ENCODE measurements around the gene MTAP.

Gene MTAP

GRCh38 chr9:21812415-21812814 is 10.0 kb downstream of the MTAP start:
- Histone ChIP-seq H3K9me3 (no peaks in the 10 kb centered on the region), H3K4me3 (no peak overlapping the region), H3K27me3 (ENCODE audit: low read depth) (no peaks in the 10 kb centered on the region), H3K36me3 (replicated peaks) (peaks cover 47% of the 10 kb centered on the region), H3K4me1 (no peaks in the 10 kb centered on the region)
- in situ Hi-C loops (cut with MboI; ENCODE audit: low sequenced_read_pairs), result loop anchor here (10.0 kb wide), 3 partner anchors 182 to 642 kb away; partner anchors contain the start of genes CDKN2A and CDKN2B-AS1
- no peak for DNase-seq (ENCODE audit: low spot score in 2 of 2)

GRCh38 chr9:21812946-21813568 is 10.6 kb downstream of the MTAP start:
- H3K9me3 ChIP-seq, result no peaks in the 10 kb centered on the region
- DNase-seq (ENCODE audit: low spot score in 2 of 2), result peak; percentile 42 to 81
- no peaks in the 10 kb centered on the region for H3K27me3 ChIP-seq (ENCODE audit: low read depth)
- H3K4me1 ChIP-seq, result no peaks in the 10 kb centered on the region
- H3K4me3 ChIP-seq, result no peak overlapping the region
- peaks cover 53% of the 10 kb centered on the region for H3K36me3 ChIP-seq (replicated peaks)
- in situ Hi-C loops (cut with MboI; ENCODE audit: low sequenced_read_pairs), result loop anchor here (10.0 kb wide), 3 partner anchors 182 to 642 kb away; partner anchors contain the start of genes CDKN2A and CDKN2B-AS1

- H3K4me1 ChIP-seq, result no peaks in the 10 kb centered on the region
These were observed 11.4 kb downstream of the MTAP start for GRCh38 chr9:21813575-21814473.

GRCh38 chr9:21815643-21816042 is 13.2 kb downstream of the MTAP start:
- H3K4me3 ChIP-seq, result no peak overlapping the region
- no peak for DNase-seq (ENCODE audit: low spot score in 2 of 2)
- peaks cover 60% of the 10 kb centered on the region for H3K36me3 ChIP-seq (replicated peaks)
- in situ Hi-C loops (cut with MboI; ENCODE audit: low sequenced_read_pairs), result loop anchor here (5.0 to 10.0 kb wide), 4 partner anchors 179 to 639 kb away; partner anchors contain the start of genes CDKN2A and CDKN2B-AS1
- H3K4me1 ChIP-seq, result no peaks in the 10 kb centered on the region
- no peaks in the 10 kb centered on the region for H3K27me3 ChIP-seq (ENCODE audit: low read depth)
- H3K9me3 ChIP-seq, result no peaks in the 10 kb centered on the region

More at GRCh38 chr9:21813575-21814473, 11.4 kb downstream of the MTAP start:
- Histone ChIP-seq H3K27me3 (ENCODE audit: low read depth) (no peaks in the 10 kb centered on the region), H3K36me3 (replicated peaks) (peaks cover 55% of the 10 kb centered on the region), H3K9me3 (no peaks in the 10 kb centered on the region), H3K4me3 (no peak overlapping the region)
- DNase-seq (ENCODE audit: low spot score in 2 of 2), result peak; percentile 68 to 74
- in situ Hi-C loops (cut with MboI; ENCODE audit: low sequenced_read_pairs), result loop anchor here (10.0 kb wide), 3 partner anchors 181 to 641 kb away; partner anchors contain the start of genes CDKN2A and CDKN2B-AS1

- Histone ChIP-seq H3K27me3 (ENCODE audit: low read depth) (no peaks in the 10 kb centered on the region), H3K9me3 (no peaks in the 10 kb centered on the region), H3K36me3 (replicated peaks) (peaks cover 62% of the 10 kb centered on the region), H3K4me3 (no peak overlapping the region), H3K4me1 (no peaks in the 10 kb centered on the region)
- in situ Hi-C loops (cut with MboI; ENCODE audit: low sequenced_read_pairs), result loop anchor here (5.0 to 10.0 kb wide), 4 partner anchors 178 to 638 kb away; partner anchors contain the start of genes CDKN2A and CDKN2B-AS1
- DNase-seq (ENCODE audit: low spot score in 2 of 2), result no peak
These were observed 14.7 kb downstream of the MTAP start for GRCh38 chr9:21817176-21817575.

- no peak overlapping the region for H3K4me3 ChIP-seq
- in situ Hi-C loops (cut with MboI; ENCODE audit: low sequenced_read_pairs), result no loop called here
- no peaks in the 10 kb centered on the region for H3K9me3 ChIP-seq
- no peaks in the 10 kb centered on the region for H3K4me1 ChIP-seq
- peaks cover 58% of the 10 kb centered on the region for H3K36me3 ChIP-seq (replicated peaks)
- no peaks in the 10 kb centered on the region for H3K27me3 ChIP-seq (ENCODE audit: low read depth)
- DNase-seq (ENCODE audit: low spot score in 2 of 2), result no peak
These were observed 23.2 kb downstream of the MTAP start for GRCh38 chr9:21825637-21826036.

GRCh38 chr9:21828853-21829410 is 26.5 kb downstream of the MTAP start:
- in situ Hi-C loops (cut with MboI; ENCODE audit: low sequenced_read_pairs), result no loop called here
- Histone ChIP-seq H3K4me3 (no peak overlapping the region), H3K27me3 (ENCODE audit: low read depth) (no peaks in the 10 kb centered on the region), H3K36me3 (replicated peaks) (peaks cover 76% of the 10 kb centered on the region), H3K4me1 (no peaks in the 10 kb centered on the region), H3K9me3 (no peaks in the 10 kb centered on the region)
- DNase-seq (ENCODE audit: low spot score in 2 of 2), result no peak

GRCh38 chr9:21830589-21830988 is 28.2 kb downstream of the MTAP start:
- peaks cover 70% of the 10 kb centered on the region for H3K36me3 ChIP-seq (replicated peaks)
- H3K27me3 ChIP-seq (ENCODE audit: low read depth), result no peaks in the 10 kb centered on the region
- H3K4me1 ChIP-seq, result no peaks in the 10 kb centered on the region
- DNase-seq (ENCODE audit: low spot score in 2 of 2), result no peak
- in situ Hi-C loops (cut with MboI; ENCODE audit: low sequenced_read_pairs), result no loop called here
- no peak overlapping the region for H3K4me3 ChIP-seq
- H3K9me3 ChIP-seq, result no peaks in the 10 kb centered on the region

GRCh38 chr9:21831841-21832509 is 29.5 kb downstream of the MTAP start:
- DNase-seq (ENCODE audit: low spot score in 2 of 2), result no peak
- Histone ChIP-seq H3K27me3 (ENCODE audit: low read depth) (no peaks in the 10 kb centered on the region), H3K4me3 (no peak overlapping the region), H3K4me1 (no peaks in the 10 kb centered on the region), H3K9me3 (no peaks in the 10 kb centered on the region), H3K36me3 (replicated peaks) (peaks cover 73% of the 10 kb centered on the region)
- in situ Hi-C loops (cut with MboI; ENCODE audit: low sequenced_read_pairs), result no loop called here

- Histone ChIP-seq H3K4me3 (no peak overlapping the region), H3K36me3 (replicated peaks) (peaks cover 79% of the 10 kb centered on the region)
- DNase-seq (ENCODE audit: low spot score in 2 of 2), result no peak
These were observed 30.8 kb downstream of the MTAP start for GRCh38 chr9:21833090-21833801.

GRCh38 chr9:21835121-21835520 is 32.7 kb downstream of the MTAP start:
- no peaks in the 10 kb centered on the region for H3K9me3 ChIP-seq
- in situ Hi-C loops (cut with MboI; ENCODE audit: low sequenced_read_pairs), result no loop called here
- no peak overlapping the region for H3K4me3 ChIP-seq
- no peaks in the 10 kb centered on the region for H3K27me3 ChIP-seq (ENCODE audit: low read depth)
- peaks cover 86% of the 10 kb centered on the region for H3K36me3 ChIP-seq (replicated peaks)
- DNase-seq (ENCODE audit: low spot score in 2 of 2), result no peak
- no peaks in the 10 kb centered on the region for H3K4me1 ChIP-seq

More at GRCh38 chr9:21833090-21833801, 30.8 kb downstream of the MTAP start:
- in situ Hi-C loops (cut with MboI; ENCODE audit: low sequenced_read_pairs), result no loop called here
- no peaks in the 10 kb centered on the region for H3K9me3 ChIP-seq
- no peaks in the 10 kb centered on the region for H3K4me1 ChIP-seq
- no peaks in the 10 kb centered on the region for H3K27me3 ChIP-seq (ENCODE audit: low read depth)

GRCh38 chr9:21836437-21837161 is 34.2 kb downstream of the MTAP start:
- Histone ChIP-seq H3K9me3 (no peaks in the 10 kb centered on the region; the same call in 1 of the 2 replicates), H3K4me3 (no peak overlapping the region), H3K36me3 (replicated peaks) (peaks cover 87% of the 10 kb centered on the region), H3K27me3 (ENCODE audit: low read depth) (no peaks in the 10 kb centered on the region), H3K4me1 (no peaks in the 10 kb centered on the region)
- in situ Hi-C loops (cut with MboI; ENCODE audit: low sequenced_read_pairs), result no loop called here
- no peak for DNase-seq (ENCODE audit: low spot score in 2 of 2)
